Coronary artery (tissue), 2 donors: Measurements from ENCODE around the gene CST5.
"Not testable (repeated sequence)": the region's sequence is repeated elsewhere in the genome, so short reads cannot be mapped to it uniquely, and the experiment has no call there.

Experiments used
- DNase-seq: peaks from one replicate; pipeline ENCODE4 v3.0.0-alpha.2; 2017; ENCODE audit warnings: low spot score
- H3K27ac ChIP-seq, 2 donors: fragments of 200-600 bp; sonication (generic); one replicate each; pipeline ENCODE4 v1.5.1; 2016 to 2019
- H3K4me3 ChIP-seq: fragments of 200-600 bp; sonication (generic); 2 replicates; pipeline ENCODE4 v1.5.1; 2016; ENCODE audit warnings: mild to moderate bottlenecking, moderate library complexity
- TF ChIP-seq, protein P1 (sequence below): fragments of 200-600 bp; sonication (generic); IDR thresholded peaks from one replicate; pipeline ENCODE4 v1.5.1; 2019; ENCODE audit warnings: antibody characterized with exemption

The CST5 gene

DNA sequence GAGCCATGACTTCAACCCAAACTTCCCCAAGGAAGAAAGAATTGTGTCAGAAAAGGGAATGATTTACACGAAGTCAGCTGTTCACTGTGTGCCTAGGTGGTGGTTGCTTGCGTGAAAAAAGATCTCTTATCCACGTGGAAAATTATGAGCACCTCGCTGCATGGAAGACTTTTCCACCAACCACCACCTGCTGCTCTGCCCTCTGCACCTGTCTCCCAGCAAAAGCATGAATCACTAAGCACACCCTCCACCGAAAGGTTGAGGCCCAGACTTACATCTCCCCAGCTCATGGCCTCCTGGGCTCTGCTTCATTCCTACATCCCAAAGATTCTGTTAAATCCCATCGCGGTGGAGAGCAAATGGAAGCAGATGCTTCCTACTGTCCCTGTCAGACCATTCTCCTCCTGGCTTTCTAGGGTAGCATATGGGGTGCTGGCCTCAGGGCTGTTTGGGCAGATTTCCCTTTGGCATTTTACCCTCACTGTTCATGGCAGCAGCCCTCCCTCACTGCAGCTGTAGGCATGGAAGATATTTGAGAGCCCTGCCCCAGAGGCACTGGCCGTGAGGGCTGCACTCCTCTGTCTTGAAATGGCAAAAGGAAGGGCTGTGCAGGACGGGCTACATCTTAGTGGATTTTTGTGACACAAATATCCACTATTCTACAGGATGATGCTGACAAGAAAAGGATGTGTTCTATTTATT is 37.6 kb upstream of the CST5 start:
- TF ChIP-seq, protein P1, sequence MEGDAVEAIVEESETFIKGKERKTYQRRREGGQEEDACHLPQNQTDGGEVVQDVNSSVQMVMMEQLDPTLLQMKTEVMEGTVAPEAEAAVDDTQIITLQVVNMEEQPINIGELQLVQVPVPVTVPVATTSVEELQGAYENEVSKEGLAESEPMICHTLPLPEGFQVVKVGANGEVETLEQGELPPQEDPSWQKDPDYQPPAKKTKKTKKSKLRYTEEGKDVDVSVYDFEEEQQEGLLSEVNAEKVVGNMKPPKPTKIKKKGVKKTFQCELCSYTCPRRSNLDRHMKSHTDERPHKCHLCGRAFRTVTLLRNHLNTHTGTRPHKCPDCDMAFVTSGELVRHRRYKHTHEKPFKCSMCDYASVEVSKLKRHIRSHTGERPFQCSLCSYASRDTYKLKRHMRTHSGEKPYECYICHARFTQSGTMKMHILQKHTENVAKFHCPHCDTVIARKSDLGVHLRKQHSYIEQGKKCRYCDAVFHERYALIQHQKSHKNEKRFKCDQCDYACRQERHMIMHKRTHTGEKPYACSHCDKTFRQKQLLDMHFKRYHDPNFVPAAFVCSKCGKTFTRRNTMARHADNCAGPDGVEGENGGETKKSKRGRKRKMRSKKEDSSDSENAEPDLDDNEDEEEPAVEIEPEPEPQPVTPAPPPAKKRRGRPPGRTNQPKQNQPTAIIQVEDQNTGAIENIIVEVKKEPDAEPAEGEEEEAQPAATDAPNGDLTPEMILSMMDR, result no peak
- H3K27ac ChIP-seq, result no peak overlapping the region

DNA sequence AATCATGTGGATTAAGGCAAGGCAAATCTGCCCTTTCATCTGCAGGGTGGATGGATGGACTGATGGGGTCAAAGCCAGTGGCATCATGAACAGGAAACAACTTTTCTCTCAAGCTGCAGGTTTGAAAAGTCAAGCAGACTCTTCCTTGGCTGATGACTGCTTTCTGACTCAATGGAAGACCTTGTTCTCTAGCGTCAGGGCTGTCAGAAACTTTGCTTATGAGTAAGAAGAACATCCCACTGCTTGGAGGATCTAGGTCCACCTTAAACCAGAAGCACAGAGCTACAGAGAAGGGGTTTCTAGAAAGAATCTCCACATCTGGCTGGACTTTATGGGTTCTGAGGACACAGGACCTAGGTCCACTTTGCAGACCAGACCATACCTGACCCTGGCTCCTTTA is 36.3 kb upstream of the CST5 start:
- DNase-seq, result peak; percentile 31
- H3K27ac ChIP-seq, result no peak overlapping the region
- TF ChIP-seq, protein P1, result no peak
- no peak overlapping the region for H3K4me3 ChIP-seq

More for the DNA sequence above, 37.6 kb upstream of the CST5 start:
- DNase-seq, result peak; percentile 55
- no peak overlapping the region for H3K4me3 ChIP-seq

DNA sequence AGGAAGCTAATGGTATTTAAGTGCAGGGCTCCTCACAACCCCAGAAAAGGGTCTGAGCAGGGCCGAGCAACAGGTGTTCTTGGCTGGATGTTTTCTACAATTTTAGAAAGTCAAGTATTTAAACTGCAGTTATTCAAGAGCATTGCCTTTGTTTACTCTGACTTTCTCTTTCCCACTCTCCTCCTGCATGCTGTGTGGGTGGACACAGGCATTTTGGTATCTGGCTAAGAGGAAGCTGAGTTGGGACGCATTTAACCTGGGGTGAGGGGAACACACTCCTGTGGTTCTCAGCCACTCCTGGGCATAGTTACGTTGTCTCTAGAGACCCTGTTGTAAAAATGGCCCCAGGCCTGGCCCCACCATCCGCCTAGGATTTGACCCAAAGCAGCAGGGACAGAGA is 34.9 kb upstream of the CST5 start:
- not testable (repeated sequence) for H3K4me3 ChIP-seq, H3K27ac ChIP-seq
- DNase-seq, result peak; percentile 26

DNA sequence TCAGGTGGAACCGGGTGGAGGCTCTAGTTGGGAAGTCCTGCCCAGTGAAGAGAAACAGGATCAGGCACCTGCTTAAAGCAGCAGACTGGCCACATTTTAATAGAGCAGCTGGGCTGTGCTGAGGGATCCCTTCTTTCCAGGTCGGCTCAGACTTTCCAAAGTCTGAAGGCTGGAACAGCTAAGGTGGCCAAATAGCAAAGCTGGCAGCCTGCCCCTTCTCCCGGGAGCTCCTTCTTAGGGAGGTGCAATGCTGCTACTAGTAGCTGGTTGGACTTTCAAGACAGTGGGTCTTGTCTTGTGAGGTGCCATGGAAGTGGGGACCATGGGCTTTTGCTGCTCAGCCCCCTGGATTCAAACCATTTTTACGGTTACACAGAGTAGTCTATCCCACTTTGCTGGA is 30.7 kb upstream of the CST5 start:
- TF ChIP-seq, protein P1, result no peak
- DNase-seq, result peak; percentile 54
- Histone ChIP-seq H3K4me3 (no peak overlapping the region), H3K27ac (no peak overlapping the region)

DNA sequence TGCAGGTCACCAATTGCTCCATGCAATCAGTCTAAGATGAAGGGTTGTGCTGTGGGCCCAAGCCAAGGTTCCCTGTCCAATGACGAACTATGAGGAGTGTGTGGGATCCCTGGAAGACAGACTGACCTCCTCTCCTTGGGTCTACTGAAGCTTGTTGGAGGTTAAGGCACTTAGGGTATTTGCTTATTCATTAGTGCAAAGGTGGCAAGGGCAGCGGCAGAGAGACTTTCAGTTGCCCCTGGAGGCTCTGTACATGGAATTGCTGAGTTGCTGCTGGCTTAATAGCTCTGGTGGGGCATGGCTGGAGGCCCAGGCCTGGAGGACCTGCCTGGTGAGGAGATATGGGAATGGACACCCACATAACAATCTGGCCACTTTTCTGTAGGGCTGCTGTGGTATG is 29.8 kb upstream of the CST5 start:
- TF ChIP-seq, protein P1, result no peak

DNA sequence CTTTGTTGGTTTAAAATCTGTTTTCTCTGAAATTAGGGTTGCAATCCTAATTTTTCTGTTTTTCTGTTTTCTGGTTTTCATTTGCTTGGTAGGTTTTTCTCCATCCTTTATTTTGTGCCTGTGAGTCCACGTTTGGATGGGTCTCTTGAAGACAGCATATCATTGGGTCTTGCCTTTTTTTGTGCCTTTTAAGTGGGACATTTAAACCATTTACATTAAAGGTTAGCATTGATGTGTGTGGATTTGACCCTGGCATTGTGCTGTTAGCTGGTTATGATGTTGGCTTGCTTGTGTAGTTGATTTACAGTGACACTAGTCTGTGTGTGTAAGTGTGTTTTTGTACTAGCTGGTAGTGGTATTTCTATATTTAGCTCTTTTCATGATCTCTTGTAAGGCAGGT is 28.0 kb upstream of the CST5 start:
- TF ChIP-seq, protein P1, result no peak
- DNase-seq, result no peak
- Histone ChIP-seq H3K4me3 (no peak overlapping the region), H3K27ac (no peak overlapping the region)

More for the DNA sequence above, 29.8 kb upstream of the CST5 start:
- no peak overlapping the region for H3K4me3 ChIP-seq
- DNase-seq, result peak; percentile 33
- no peak overlapping the region for H3K27ac ChIP-seq

DNA sequence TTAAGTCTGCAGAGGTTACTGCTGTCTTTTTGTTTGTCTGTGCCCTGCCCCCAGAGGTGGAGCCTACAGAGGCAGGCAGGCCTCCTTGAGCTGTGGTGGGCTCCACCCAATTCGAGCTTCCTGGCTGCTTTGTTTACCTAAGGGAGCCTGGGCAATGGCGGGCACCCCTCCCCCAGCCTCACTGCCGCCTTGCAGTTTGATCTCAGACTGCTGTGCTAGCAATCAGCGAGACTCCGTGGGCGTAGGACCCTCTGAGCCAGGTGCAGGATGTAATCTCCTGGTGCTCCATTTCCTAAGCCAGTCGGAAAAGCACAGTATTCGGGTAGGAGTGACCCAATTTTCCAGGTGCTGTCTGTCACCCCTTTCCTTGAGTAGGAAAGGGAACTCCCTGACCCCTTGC is 22.8 kb upstream of the CST5 start:
- H3K27ac ChIP-seq, H3K4me3 ChIP-seq, DNase-seq: not testable (repeated sequence)

DNA sequence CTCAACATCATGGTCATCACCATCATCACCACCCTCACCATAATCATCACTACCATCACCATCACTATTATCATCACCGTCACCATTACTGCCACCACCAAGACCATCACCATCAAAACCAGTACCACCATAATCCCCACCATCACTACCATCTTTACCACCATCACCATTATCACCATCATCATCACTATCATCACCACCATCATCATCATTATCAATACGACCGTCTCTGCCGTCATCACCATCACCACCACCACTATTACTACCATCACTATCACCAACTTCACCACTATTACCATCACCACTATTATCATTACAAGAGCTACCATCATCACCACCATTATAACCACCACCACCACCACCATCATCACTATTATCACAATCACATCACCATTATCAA is 11.3 kb upstream of the CST5 start:
- not testable (repeated sequence) for H3K4me3 ChIP-seq, DNase-seq, H3K27ac ChIP-seq

DNA sequence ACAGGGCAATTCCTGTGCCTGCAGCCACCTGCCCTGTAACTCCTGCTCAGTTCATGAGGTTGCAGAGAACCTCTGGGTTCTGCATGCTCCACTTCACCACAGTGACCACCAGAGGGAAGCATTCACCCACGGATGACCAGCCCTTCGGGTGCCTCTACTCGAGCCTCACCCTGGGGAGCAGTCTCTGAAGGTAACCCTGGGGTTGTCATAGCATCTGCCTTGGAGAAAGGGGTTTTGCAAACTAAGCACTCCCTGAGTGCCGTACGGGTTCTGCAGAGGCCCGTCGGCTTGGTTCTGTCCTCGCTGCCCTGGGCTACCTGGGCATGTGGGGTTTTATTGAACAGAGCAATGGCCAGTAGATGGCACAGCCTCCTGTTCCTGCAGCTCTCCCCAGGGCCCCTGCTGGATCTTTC is 10.2 kb upstream of the CST5 start:
- H3K27ac ChIP-seq, result no peak overlapping the region
- H3K4me3 ChIP-seq, result no peak overlapping the region
- TF ChIP-seq, protein P1, result peak; percentile 15
- no peak for DNase-seq
